ENCODE measurements around the gene F12. TPM values are rescaled to one million over a fixed set of nuclear protein-coding genes. Genes with fewer than 3 reads are reported as not detected.

F12 gene
- total RNA-seq, 1 experiment from 2014 or later: 10.0 TPM

DNA sequence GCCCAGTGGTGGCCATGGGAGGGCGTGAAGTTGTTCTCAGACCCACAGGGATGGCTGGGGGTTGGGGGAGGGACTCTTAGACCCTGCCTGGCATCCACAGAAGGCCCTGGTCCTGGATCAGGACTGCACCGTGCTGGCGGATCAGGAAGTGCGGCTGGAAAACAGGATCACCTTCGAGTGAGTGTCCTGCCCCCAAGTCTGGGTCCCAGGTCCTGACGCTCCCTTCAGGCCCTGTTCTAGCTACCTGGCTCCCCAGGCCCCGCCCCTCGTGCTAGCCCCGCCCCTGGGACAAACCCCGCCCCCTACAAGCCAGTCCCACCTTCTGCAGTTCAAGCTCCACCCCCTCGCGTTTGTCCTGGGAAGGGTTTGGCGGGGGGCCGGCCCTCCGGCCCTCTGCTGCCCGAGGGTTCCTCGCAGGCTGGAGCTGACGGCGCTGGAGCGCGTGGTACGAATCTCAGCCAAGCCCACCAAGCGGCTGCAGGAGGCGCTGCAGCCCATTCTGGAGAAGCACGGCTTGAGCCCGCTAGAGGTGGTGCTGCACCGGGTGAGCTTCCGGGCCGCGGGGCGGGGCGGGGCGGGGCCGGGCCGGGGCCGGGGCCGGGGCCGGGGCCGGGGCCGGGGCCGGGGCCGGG, 38.8 kb downstream of the F12 start (continued):
- TF ChIP-seq RELA (CRISPR knock-in tag; IDR thresholded peaks at IDR 0.05; ENCODE audit: borderline replicate concordance) (no peak), ZNF317 (CRISPR knock-in tag; IDR thresholded peaks at IDR 0.05; ENCODE audit: borderline replicate concordance, low read depth) (no peak), OVOL2 (CRISPR knock-in tag; IDR thresholded peaks at IDR 0.05; ENCODE audit: borderline replicate concordance) (no peak), ZNF138 (CRISPR knock-in tag; conservative IDR thresholded peaks at IDR 0.05) (0 out of 2 replicates have a peak, but pooled peaks have one; percentile 40)
- TF ChIP-seq, protein P1, sequence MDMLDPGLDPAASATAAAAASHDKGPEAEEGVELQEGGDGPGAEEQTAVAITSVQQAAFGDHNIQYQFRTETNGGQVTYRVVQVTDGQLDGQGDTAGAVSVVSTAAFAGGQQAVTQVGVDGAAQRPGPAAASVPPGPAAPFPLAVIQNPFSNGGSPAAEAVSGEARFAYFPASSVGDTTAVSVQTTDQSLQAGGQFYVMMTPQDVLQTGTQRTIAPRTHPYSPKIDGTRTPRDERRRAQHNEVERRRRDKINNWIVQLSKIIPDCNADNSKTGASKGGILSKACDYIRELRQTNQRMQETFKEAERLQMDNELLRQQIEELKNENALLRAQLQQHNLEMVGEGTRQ (CRISPR knock-in tag; IDR thresholded peaks at IDR 0.05): peak; percentile 28; the same call in 1 of the 2 replicates
- TF ChIP-seq, protein P2, sequence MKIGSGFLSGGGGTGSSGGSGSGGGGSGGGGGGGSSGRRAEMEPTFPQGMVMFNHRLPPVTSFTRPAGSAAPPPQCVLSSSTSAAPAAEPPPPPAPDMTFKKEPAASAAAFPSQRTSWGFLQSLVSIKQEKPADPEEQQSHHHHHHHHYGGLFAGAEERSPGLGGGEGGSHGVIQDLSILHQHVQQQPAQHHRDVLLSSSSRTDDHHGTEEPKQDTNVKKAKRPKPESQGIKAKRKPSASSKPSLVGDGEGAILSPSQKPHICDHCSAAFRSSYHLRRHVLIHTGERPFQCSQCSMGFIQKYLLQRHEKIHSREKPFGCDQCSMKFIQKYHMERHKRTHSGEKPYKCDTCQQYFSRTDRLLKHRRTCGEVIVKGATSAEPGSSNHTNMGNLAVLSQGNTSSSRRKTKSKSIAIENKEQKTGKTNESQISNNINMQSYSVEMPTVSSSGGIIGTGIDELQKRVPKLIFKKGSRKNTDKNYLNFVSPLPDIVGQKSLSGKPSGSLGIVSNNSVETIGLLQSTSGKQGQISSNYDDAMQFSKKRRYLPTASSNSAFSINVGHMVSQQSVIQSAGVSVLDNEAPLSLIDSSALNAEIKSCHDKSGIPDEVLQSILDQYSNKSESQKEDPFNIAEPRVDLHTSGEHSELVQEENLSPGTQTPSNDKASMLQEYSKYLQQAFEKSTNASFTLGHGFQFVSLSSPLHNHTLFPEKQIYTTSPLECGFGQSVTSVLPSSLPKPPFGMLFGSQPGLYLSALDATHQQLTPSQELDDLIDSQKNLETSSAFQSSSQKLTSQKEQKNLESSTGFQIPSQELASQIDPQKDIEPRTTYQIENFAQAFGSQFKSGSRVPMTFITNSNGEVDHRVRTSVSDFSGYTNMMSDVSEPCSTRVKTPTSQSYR (CRISPR knock-in tag; IDR thresholded peaks at IDR 0.05): no peak
- TF ChIP-seq, protein P3, sequence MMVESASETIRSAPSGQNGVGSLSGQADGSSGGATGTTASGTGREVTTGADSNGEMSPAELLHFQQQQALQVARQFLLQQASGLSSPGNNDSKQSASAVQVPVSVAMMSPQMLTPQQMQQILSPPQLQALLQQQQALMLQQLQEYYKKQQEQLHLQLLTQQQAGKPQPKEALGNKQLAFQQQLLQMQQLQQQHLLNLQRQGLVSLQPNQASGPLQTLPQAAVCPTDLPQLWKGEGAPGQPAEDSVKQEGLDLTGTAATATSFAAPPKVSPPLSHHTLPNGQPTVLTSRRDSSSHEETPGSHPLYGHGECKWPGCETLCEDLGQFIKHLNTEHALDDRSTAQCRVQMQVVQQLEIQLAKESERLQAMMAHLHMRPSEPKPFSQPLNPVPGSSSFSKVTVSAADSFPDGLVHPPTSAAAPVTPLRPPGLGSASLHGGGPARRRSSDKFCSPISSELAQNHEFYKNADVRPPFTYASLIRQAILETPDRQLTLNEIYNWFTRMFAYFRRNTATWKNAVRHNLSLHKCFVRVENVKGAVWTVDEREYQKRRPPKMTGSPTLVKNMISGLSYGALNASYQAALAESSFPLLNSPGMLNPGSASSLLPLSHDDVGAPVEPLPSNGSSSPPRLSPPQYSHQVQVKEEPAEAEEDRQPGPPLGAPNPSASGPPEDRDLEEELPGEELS (CRISPR knock-in tag; IDR thresholded peaks at IDR 0.05): 0 out of 2 replicates have a peak, but pooled peaks have one; percentile 12
- TF ChIP-seq, protein P4, sequence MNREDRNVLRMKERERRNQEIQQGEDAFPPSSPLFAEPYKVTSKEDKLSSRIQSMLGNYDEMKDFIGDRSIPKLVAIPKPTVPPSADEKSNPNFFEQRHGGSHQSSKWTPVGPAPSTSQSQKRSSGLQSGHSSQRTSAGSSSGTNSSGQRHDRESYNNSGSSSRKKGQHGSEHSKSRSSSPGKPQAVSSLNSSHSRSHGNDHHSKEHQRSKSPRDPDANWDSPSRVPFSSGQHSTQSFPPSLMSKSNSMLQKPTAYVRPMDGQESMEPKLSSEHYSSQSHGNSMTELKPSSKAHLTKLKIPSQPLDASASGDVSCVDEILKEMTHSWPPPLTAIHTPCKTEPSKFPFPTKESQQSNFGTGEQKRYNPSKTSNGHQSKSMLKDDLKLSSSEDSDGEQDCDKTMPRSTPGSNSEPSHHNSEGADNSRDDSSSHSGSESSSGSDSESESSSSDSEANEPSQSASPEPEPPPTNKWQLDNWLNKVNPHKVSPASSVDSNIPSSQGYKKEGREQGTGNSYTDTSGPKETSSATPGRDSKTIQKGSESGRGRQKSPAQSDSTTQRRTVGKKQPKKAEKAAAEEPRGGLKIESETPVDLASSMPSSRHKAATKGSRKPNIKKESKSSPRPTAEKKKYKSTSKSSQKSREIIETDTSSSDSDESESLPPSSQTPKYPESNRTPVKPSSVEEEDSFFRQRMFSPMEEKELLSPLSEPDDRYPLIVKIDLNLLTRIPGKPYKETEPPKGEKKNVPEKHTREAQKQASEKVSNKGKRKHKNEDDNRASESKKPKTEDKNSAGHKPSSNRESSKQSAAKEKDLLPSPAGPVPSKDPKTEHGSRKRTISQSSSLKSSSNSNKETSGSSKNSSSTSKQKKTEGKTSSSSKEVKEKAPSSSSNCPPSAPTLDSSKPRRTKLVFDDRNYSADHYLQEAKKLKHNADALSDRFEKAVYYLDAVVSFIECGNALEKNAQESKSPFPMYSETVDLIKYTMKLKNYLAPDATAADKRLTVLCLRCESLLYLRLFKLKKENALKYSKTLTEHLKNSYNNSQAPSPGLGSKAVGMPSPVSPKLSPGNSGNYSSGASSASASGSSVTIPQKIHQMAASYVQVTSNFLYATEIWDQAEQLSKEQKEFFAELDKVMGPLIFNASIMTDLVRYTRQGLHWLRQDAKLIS (CRISPR knock-in tag; IDR thresholded peaks at IDR 0.05; ENCODE audit: borderline replicate concordance): 0 out of 2 replicates have a peak, but pooled peaks have one; percentile 57
- TF ChIP-seq, protein P5, sequence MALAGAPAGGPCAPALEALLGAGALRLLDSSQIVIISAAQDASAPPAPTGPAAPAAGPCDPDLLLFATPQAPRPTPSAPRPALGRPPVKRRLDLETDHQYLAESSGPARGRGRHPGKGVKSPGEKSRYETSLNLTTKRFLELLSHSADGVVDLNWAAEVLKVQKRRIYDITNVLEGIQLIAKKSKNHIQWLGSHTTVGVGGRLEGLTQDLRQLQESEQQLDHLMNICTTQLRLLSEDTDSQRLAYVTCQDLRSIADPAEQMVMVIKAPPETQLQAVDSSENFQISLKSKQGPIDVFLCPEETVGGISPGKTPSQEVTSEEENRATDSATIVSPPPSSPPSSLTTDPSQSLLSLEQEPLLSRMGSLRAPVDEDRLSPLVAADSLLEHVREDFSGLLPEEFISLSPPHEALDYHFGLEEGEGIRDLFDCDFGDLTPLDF (CRISPR knock-in tag; IDR thresholded peaks at IDR 0.05): no peak

DNA sequence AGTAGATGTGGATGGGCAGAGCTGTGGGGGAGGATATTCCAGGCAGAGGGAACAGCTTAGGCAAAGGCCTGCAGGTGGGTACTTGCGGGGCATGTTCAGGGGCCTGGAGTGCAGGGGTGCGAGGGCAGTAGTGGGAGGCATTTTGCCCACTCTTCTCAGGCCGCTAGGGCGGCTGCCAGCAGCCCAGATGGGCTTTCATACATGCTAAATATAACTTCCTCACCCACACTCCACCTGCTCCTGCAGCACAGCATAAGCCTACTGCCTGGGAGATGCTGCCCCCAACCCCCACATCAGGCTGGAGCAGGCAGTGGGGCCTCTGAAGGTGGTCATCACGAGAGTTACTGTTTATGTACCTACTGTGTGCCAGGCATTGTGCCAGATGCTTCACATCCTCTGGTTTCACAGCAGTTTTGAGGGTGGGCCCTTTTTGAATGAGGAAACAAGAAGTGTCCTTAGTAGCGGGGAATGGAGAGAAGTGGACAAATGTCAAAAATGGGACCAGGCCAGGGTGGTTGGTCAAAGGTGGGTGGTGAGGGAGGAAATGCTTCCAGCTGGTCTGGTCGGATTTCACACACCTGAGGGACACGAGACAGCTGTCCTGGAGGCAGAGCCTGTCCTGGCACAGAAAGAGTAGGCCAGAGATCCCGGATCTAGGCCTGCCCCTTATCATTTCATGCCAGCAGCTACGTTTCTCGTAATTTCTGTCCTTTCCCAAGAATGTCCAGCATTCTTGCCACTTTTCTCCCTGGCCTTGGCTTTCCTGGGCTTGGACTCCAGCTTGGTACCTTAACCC, 39.5 kb downstream of the F12 start:
- peak overlapping the region; percentile 86 for H3K27ac Mint-ChIP-seq
- DNase-seq (ENCODE audit: low spot score) (no peak), ATAC-seq (no peak)
- CTCF ChIA-PET: interaction anchor here (0.6 to 13.2 kb wide), 50 partner anchors 7 to 348 kb away, joined by 3 to 216 read pairs (median 6); partner anchors contain the start of genes F12, FGFR4, GRK6 and LMAN2
- peak overlapping the region; percentile 88 for H3K4me3 Mint-ChIP-seq
- H3K4me1 Mint-ChIP-seq: peaks cover 60% of the 10 kb centered on the region
- POLR2A ChIA-PET: interaction anchor here (0.5 to 1.8 kb wide), 10 partner anchors 18 to 168 kb away, joined by 3 to 9 read pairs (median 4); partner anchors contain the start of genes GRK6, LMAN2, MXD3 and PDLIM7
- no peaks in the 10 kb centered on the region for H3K9me3 Mint-ChIP-seq
- peaks cover 13% of the 10 kb centered on the region for H3K36me3 Mint-ChIP-seq
- H3K27me3 Mint-ChIP-seq (ENCODE audit: low read depth): peaks cover 5% of the 10 kb centered on the region
- TF ChIP-seq GRHL2 (CRISPR knock-in tag; IDR thresholded peaks at IDR 0.05; ENCODE audit: insufficient replicate concordance, severe bottlenecking) (no peak), TCF7 (CRISPR knock-in tag; IDR thresholded peaks at IDR 0.05; ENCODE audit: low read depth) (no peak), ZNF423 (CRISPR knock-in tag; IDR thresholded peaks at IDR 0.05) (no peak), CREB1 (CRISPR knock-in tag; IDR thresholded peaks at IDR 0.05) (no peak), NFATC4 (CRISPR knock-in tag; IDR thresholded peaks at IDR 0.05) (no peak)
- TF ChIP-seq, protein P6, sequence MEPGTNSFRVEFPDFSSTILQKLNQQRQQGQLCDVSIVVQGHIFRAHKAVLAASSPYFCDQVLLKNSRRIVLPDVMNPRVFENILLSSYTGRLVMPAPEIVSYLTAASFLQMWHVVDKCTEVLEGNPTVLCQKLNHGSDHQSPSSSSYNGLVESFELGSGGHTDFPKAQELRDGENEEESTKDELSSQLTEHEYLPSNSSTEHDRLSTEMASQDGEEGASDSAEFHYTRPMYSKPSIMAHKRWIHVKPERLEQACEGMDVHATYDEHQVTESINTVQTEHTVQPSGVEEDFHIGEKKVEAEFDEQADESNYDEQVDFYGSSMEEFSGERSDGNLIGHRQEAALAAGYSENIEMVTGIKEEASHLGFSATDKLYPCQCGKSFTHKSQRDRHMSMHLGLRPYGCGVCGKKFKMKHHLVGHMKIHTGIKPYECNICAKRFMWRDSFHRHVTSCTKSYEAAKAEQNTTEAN (CRISPR knock-in tag; IDR thresholded peaks at IDR 0.05): no peak
- TF ChIP-seq, protein P5 (CRISPR knock-in tag; IDR thresholded peaks at IDR 0.05): no peak
- TF ChIP-seq, protein P7, sequence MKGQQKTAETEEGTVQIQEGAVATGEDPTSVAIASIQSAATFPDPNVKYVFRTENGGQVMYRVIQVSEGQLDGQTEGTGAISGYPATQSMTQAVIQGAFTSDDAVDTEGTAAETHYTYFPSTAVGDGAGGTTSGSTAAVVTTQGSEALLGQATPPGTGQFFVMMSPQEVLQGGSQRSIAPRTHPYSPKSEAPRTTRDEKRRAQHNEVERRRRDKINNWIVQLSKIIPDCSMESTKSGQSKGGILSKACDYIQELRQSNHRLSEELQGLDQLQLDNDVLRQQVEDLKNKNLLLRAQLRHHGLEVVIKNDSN (CRISPR knock-in tag; IDR thresholded peaks at IDR 0.05): no peak

All from WTC11 (cell line).